GM21390 (cell line): Measurements from ENCODE around the gene SYNE2.

Source experiments
- ATAC-seq: cut with Tn5 transposase; IDR thresholded peaks from one replicate; pipeline ENCODE4 v1.9.1; 2021; ENCODE audit not compliant: unreplicated experiment

Gene SYNE2

GRCh38 chr14:64235652-64236640 lies 383.1 kb downstream of the SYNE2 start:
- ATAC-seq: peak; percentile 69

- no peak for ATAC-seq
Measured at GRCh38 chr14:64238049-64238448, 385.2 kb downstream of the SYNE2 start.

GRCh38 chr14:64238631-64239030 lies 385.8 kb downstream of the SYNE2 start:
- no peak for ATAC-seq

- no peak for ATAC-seq
Measured at GRCh38 chr14:64244279-64244678, 391.5 kb downstream of the SYNE2 start.

- no peak for ATAC-seq
Measured at GRCh38 chr14:64245491-64245890, 392.7 kb downstream of the SYNE2 start.

- no peak for ATAC-seq
Measured at GRCh38 chr14:64246688-64247087, 393.9 kb downstream of the SYNE2 start.

- no peak for ATAC-seq
Measured at GRCh38 chr14:64247195-64247594, 394.4 kb downstream of the SYNE2 start.

- ATAC-seq: no peak
Measured at GRCh38 chr14:64248689-64249088, 395.9 kb downstream of the SYNE2 start.

- no peak for ATAC-seq
Measured at GRCh38 chr14:64249363-64249762, 396.6 kb downstream of the SYNE2 start.

- ATAC-seq: no peak
Measured at GRCh38 chr14:64253672-64254071, 400.9 kb downstream of the SYNE2 start.

GRCh38 chr14:64255756-64256155 lies 403.0 kb downstream of the SYNE2 start:
- no peak for ATAC-seq

GRCh38 chr14:64260418-64260817 lies 407.6 kb downstream of the SYNE2 start:
- ATAC-seq: no peak

GRCh38 chr14:64265222-64265621 lies 412.4 kb downstream of the SYNE2 start:
- no peak for ATAC-seq

- ATAC-seq: no peak
Measured at GRCh38 chr14:64266239-64266638, 413.4 kb downstream of the SYNE2 start.

- no peak for ATAC-seq
Measured at GRCh38 chr14:64272019-64272418, 419.2 kb downstream of the SYNE2 start.
